DMS153 treated with DMSO at 0.1 percent for 48 hours (cell line): ENCODE results near the gene LTBP2.
"Not testable (repeated sequence)": the region's sequence is repeated elsewhere in the genome, so short reads cannot be mapped to it uniquely, and the experiment has no call there.

Experiments used
- DNase-seq: peaks from one replicate; lab custom pipeline; 2025; ENCODE audit not compliant: unreplicated experiment; lab: John Stamatoyannopoulos, UW

The LTBP2 gene

DNA sequence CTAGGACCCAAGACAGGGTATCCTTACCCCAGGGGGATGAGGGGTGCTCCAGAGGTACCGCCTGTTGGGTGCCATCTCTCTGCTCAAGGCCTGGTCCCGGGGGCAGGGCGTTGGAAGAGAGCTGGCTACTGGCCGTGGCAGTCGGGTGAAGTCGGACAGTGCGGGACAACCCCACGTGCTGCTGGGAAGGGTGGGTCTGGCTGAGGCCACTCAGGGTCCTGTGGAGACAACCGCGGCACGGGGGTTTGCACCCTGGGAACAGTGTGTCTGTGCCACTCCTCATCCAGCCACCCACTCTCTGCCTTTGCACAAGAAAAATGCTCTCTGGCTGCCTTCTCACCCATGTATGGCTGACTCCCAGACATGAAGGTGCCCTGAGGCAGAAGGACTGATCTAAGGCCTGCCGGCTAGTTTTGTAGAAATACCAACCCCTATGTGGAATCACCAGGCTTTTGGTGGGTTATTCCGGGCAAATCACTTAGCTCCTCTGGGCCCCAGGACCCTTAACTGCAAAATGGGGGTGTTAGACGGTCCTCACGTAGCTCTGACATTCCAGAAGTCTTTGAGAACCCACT, 56.5 kb downstream of the LTBP2 start:
- DNase-seq, result no peak

- no peak for DNase-seq
These were observed 57.2 kb downstream of the LTBP2 start for GRCh38 chr14:74554742-74555362.

GRCh38 chr14:74552623-74553022, 59.4 kb downstream of the LTBP2 start:
- DNase-seq, result no peak

DNA sequence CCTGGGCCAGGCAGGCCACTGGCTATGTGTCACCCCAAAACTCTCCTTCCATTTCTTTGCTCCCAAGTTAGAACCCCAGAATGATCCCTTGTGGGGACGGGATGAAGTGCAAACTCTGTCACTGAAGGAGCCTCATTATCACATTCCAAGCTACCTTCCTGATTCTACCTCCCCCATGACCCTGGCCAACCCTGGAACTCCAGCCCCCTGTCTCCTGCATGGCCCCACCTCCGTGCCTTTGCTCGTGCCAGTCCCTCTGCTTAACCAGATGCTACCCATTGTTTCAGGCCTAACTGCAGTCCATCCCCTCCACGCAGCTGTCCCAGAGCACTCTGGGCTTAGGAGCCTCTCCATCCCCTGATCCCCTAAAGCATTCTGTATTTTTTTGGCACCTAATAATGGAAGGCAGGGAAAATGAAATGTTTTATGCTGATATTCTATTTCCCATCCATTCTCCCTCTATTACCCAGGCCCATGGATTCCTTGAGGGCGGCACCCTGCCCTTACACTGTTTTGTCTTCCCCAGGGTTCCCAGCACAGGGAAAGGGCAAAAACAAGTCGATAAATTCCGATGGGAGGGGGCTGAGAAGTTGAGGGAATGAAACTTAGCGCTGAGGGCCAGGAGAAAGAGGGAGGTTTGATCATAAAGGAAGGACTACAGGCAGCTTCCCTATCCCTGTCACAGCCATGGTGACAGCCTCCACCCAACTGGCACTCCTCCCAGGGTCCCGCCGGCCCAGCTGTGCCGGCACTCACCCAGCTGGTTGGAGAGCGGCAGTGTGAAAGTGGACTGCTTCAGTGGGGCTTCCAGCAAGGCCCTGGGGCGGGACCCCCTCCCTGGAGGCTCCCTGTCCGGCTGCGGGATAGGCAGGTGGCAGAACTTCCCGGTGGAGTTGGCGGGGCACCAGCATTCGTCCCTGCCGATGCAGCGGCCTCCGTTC, 60.3 kb downstream of the LTBP2 start:
- no peak for DNase-seq

DNA sequence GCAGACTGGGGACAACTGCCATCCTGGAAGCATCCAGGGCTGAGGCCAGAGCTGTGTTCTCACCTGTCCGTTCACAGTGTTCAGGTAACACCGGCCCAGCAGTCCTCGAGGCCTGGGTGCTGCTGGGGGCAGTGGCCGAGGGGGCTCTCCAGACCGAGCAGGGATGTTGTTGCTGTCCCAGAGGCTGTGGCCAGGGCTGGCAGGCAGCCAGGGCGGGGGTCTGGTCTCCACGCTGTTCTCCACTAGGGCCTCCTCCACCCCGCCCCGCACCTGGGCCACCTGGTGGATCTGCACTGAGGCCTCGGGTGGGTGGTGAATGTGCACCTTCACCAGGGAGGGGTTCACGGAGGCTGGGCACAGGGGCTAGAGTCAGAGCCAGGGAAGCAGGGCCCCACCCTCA, 61.0 kb downstream of the LTBP2 start:
- no peak for DNase-seq

DNA sequence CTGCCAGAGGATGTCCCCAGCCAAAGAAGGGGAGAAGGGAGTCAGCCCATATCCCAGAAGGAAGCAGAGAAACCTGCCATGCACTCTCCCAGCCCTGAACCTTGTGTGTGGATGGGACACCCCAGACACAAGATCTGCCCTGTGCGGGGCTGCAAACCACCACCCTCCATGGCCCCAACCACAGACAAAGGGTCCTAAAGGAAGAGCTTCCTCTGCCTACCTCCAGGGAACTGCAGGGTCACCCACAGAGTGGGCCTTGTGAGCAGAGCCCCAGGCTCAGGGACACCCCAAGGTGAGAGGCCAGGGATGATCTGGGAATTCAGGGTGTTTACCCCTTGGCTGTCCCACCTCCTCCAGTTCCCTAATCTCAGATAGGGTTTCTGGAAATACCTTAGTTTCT, 62.0 kb downstream of the LTBP2 start:
- DNase-seq, result no peak

DNA sequence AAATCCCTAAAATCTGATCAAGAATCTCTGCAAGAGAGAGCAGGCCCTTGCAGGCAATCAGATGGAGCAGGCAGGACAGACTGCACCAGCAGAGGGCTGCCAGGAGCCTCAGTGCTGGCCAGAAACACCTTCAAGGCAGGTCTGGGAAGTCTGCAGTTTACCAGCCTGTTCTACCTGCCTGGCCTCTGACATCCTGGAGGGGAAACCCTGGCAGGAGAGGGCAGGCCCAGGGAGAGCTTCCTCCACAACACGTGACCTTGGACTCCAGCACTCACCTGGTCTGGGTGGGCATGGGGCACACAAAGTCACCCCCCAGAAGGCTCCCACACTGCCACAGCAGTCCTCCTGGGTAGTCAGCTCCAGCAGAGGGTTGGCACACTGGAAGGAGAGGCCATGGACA, 62.4 kb downstream of the LTBP2 start:
- no peak for DNase-seq

GRCh38 chr14:74548881-74549280, 63.2 kb downstream of the LTBP2 start:
- DNase-seq, result no peak

DNA sequence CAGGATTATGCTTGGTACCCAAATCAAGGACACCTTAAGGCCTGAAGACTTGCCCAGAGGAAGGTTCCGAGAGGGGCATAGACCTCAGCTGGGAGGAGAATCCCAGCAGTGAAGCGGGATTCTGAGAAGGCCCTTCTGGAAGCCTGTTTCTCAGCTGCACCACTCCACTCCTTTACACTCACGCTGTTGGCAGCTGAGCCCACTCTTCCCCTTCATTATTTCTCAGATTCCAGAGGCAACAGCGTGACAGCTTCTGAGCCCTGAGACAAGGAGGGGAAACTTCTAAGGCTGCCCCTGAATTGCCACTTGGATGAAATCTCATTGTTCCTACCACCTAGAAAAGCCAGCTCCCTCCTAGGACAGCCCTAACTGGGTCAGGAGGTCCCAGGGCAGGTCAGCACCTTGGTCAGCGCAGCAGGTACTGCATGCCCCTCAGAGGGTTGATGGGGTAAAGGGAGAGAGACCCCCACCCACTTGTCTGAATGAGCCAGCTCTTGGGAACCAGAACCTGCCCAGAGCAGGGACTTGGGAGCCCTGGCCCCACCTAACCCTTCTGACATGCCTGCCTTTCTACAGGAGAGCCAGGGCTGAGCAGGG, 64.6 kb downstream of the LTBP2 start:
- DNase-seq, result no peak

- no peak for DNase-seq
These were observed 65.6 kb downstream of the LTBP2 start for GRCh38 chr14:74546416-74546815.

GRCh38 chr14:74545386-74545785, 66.7 kb downstream of the LTBP2 start:
- DNase-seq, result no peak

DNA sequence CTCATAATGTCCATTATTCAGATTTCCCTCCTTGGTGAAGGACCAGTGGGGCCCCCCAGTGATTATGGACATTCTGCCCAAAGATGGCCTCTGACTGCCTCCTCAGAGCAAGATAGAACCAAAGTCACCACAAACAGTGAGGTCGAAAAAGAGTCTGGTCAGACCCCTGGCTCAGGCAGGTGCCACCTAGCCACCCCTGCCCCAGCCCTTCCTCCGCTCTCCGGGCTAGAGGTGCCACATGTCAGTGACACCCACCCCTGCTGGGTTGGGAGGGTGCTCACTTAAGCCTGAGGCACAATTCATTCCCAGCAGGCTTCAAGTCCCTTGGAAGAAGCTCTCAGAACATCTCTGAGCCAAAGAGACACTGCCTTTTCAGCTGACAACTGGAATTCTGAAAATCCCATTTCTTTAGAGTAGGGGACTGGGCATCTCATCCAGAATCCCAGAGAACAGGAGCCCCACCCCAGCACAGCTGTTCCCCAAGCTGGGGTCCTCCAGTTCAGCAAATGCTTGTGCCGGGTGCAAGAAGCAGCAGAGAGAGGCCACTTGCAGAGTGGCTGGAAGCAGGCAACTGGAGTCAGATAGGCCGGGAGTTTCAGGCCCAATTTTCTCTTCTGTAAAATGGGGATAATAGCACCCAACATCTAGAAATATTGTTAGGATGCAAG, 68.1 kb downstream of the LTBP2 start:
- no peak for DNase-seq

DNA sequence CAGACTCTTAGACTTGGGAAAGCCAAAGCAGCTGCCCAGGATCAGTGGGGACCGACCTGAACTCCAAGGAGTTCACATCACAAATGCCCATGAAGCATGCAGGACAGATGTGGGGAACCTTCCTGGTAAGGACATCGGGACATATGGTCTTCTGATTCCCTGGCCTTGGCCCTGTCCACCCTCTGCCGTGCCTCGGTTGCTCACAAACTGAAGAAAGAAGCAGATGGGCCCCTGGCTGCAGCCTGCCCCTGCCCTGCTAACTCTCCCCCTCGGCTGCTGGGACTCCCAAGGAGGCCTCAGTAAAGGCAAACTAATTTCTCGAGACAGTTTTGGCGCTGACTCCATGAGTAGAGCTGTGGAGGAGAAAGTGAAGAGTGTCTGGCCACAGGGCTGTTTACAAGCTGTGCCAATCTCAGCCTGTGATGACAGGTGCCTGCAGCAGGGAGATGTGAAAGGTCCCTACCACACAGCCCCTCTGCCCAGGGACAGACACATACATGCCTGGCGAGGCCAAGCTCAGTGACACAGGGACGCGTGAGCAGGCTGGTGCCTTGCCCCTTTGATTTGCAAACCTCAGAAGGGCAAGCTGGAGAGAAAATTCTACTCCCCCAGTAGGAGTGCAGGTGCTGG, 69.9 kb downstream of the LTBP2 start:
- no peak for DNase-seq

GRCh38 chr14:74541225-74541624, 70.8 kb downstream of the LTBP2 start:
- no peak for DNase-seq

GRCh38 chr14:74539503-74539902, 72.5 kb downstream of the LTBP2 start:
- DNase-seq, result no peak

- DNase-seq, result no peak
These were observed 73.3 kb downstream of the LTBP2 start for GRCh38 chr14:74538411-74539391.

GRCh38 chr14:74536336-74536735, 75.7 kb downstream of the LTBP2 start:
- not testable (repeated sequence) for DNase-seq

- no peak for DNase-seq
These were observed 76.2 kb downstream of the LTBP2 start for GRCh38 chr14:74535756-74536325.

- no peak for DNase-seq
These were observed 78.5 kb downstream of the LTBP2 start for GRCh38 chr14:74533576-74533975.
